Muscle layer of colon (tissue), 2 donors: ENCODE data around the gene KIN.

Source experiments
- H3K27ac ChIP-seq: one replicate; pipeline ENCODE4 v1.7.0; 2013; ENCODE audit warnings: low read depth, mild to moderate bottlenecking, low read length, moderate library complexity
- H3K27me3 ChIP-seq, 2 donors: one replicate each; pipeline ENCODE4 v1.7.0; 2013; ENCODE audit warnings: low read length in 2 of 2, mild to moderate bottlenecking in 2 of 2; ENCODE audit not compliant: insufficient read depth in 2 of 2, control insufficient read depth in 1 of 2
- H3K36me3 ChIP-seq: one replicate; pipeline ENCODE4 v1.7.0; 2013; ENCODE audit warnings: mild to moderate bottlenecking, low read length; ENCODE audit not compliant: insufficient read depth
- H3K4me1 ChIP-seq: one replicate; pipeline ENCODE4 v1.7.0; 2013; ENCODE audit warnings: mild to moderate bottlenecking, low read length; ENCODE audit not compliant: insufficient read depth
- H3K4me3 ChIP-seq, 2 donors: one replicate each; pipeline ENCODE4 v1.7.0; 2013; ENCODE audit warnings: low read length in 2 of 2, low read depth in 1 of 2, mild to moderate bottlenecking in 1 of 2, moderate library complexity in 1 of 2
- H3K9ac ChIP-seq: one replicate; pipeline ENCODE4 v1.7.0; 2013; ENCODE audit warnings: low read length
- H3K9me3 ChIP-seq: one replicate; pipeline ENCODE4 v1.7.0; 2013; ENCODE audit warnings: mild to moderate bottlenecking, low read length
- donor health status: abdominal sarcoma.
- donor health status: Adenocarcinoma of cecum.

The KIN gene

GRCh38 chr10:7787857-7788638 lies at the start of gene KIN, which contains the start of gene ATP5F1C:
KIN (minus strand) TSS chr10:7787993; CDS start chr10:7787933, 60 bp downstream.
ATP5F1C (plus strand) TSS chr10:7788177; CDS start chr10:7788208, 31 bp downstream.
- H3K27ac ChIP-seq = peak within 1 kb of the TSS; percentile 82
- peak within 1 kb of the TSS; percentile 88 for H3K9ac ChIP-seq
- H3K9me3 ChIP-seq = no peaks in the 10 kb centered on the region
- no peaks in the 10 kb centered on the region for H3K27me3 ChIP-seq
- H3K4me1 ChIP-seq = peaks cover 50% of the 10 kb centered on the region
- H3K36me3 ChIP-seq = peaks cover 4% of the 10 kb centered on the region
- H3K4me3 ChIP-seq = peak within 1 kb of the TSS; percentile 95 to 100

GRCh38 chr10:7836571-7836970 lies 48.8 kb upstream of the KIN start:
- H3K27me3 ChIP-seq = no peaks in the 10 kb centered on the region
- no peak overlapping the region for H3K4me3 ChIP-seq
- H3K4me1 ChIP-seq = no peaks in the 10 kb centered on the region
- H3K9me3 ChIP-seq = no peaks in the 10 kb centered on the region
- H3K9ac ChIP-seq = no peak overlapping the region
- no peak overlapping the region for H3K27ac ChIP-seq
- H3K36me3 ChIP-seq = no peaks in the 10 kb centered on the region

- no peaks in the 10 kb centered on the region for H3K27me3 ChIP-seq
- H3K36me3 ChIP-seq = no peaks in the 10 kb centered on the region
- no peaks in the 10 kb centered on the region for H3K4me1 ChIP-seq
- no peak overlapping the region for H3K4me3 ChIP-seq
- no peak overlapping the region for H3K27ac ChIP-seq
- no peak overlapping the region for H3K9ac ChIP-seq
- H3K9me3 ChIP-seq = no peaks in the 10 kb centered on the region
These were observed 46.5 kb upstream of the KIN start for GRCh38 chr10:7834262-7834661.

GRCh38 chr10:7833210-7833609 lies 45.4 kb upstream of the KIN start:
- no peaks in the 10 kb centered on the region for H3K27me3 ChIP-seq

GRCh38 chr10:7832060-7832459 lies 44.3 kb upstream of the KIN start:
- Histone ChIP-seq H3K27me3 (no peaks in the 10 kb centered on the region), H3K36me3 (peaks cover under 1% of the 10 kb centered on the region), H3K9me3 (no peaks in the 10 kb centered on the region), H3K4me1 (no peaks in the 10 kb centered on the region), H3K9ac (no peak overlapping the region), H3K27ac (no peak overlapping the region), H3K4me3 (no peak overlapping the region)

More at GRCh38 chr10:7833210-7833609, 45.4 kb upstream of the KIN start:
- Histone ChIP-seq H3K4me3 (no peak overlapping the region), H3K4me1 (no peaks in the 10 kb centered on the region), H3K9ac (no peak overlapping the region), H3K27ac (no peak overlapping the region), H3K36me3 (no peaks in the 10 kb centered on the region), H3K9me3 (no peaks in the 10 kb centered on the region)

GRCh38 chr10:7829289-7829834 lies 41.6 kb upstream of the KIN start:
- H3K9ac ChIP-seq = no peak overlapping the region
- H3K4me3 ChIP-seq = no peak overlapping the region
- no peak overlapping the region for H3K27ac ChIP-seq
- H3K27me3 ChIP-seq = no peaks in the 10 kb centered on the region
- H3K36me3 ChIP-seq = peaks cover 21% of the 10 kb centered on the region
- H3K4me1 ChIP-seq = no peaks in the 10 kb centered on the region
- H3K9me3 ChIP-seq = no peaks in the 10 kb centered on the region

GRCh38 chr10:7826971-7827370 lies 39.2 kb upstream of the KIN start:
- Histone ChIP-seq H3K9me3 (no peaks in the 10 kb centered on the region), H3K36me3 (peaks cover 23% of the 10 kb centered on the region), H3K27ac (no peak overlapping the region), H3K9ac (no peak overlapping the region), H3K27me3 (no peaks in the 10 kb centered on the region), H3K4me3 (no peak overlapping the region), H3K4me1 (no peaks in the 10 kb centered on the region)

GRCh38 chr10:7824251-7824650 lies 36.5 kb upstream of the KIN start:
- Histone ChIP-seq H3K4me1 (peaks cover 8% of the 10 kb centered on the region), H3K27me3 (no peaks in the 10 kb centered on the region), H3K27ac (no peak overlapping the region), H3K36me3 (peaks cover 23% of the 10 kb centered on the region), H3K9me3 (no peaks in the 10 kb centered on the region), H3K4me3 (no peak overlapping the region), H3K9ac (no peak overlapping the region)

GRCh38 chr10:7819121-7819460 lies 31.3 kb upstream of the KIN start:
- Histone ChIP-seq H3K9me3 (no peaks in the 10 kb centered on the region), H3K27ac (peak overlapping the region; percentile 69), H3K9ac (peak overlapping the region; percentile 50), H3K27me3 (no peaks in the 10 kb centered on the region), H3K36me3 (no peaks in the 10 kb centered on the region), H3K4me1 (peaks cover 9% of the 10 kb centered on the region), H3K4me3 (peak overlapping the region; percentile 43 to 98)

- peak within 1 kb of the TSS; percentile 43 to 98 for H3K4me3 ChIP-seq
- H3K4me1 ChIP-seq = peaks cover 9% of the 10 kb centered on the region
- no peaks in the 10 kb centered on the region for H3K36me3 ChIP-seq
- peak within 1 kb of the TSS; percentile 69 for H3K27ac ChIP-seq
- H3K9me3 ChIP-seq = no peaks in the 10 kb centered on the region
- no peaks in the 10 kb centered on the region for H3K27me3 ChIP-seq
- H3K9ac ChIP-seq = peak within 1 kb of the TSS; percentile 50
These were observed 30.7 kb upstream of the KIN start, which contains the start of gene TAF3 for GRCh38 chr10:7818295-7819120. TAF3 (plus strand) TSS chr10:7818505; CDS start chr10:7818710, 205 bp downstream.

GRCh38 chr10:7817984-7818294 lies 30.1 kb upstream of the KIN start:
- Histone ChIP-seq H3K4me1 (peaks cover 9% of the 10 kb centered on the region), H3K27ac (peak overlapping the region; percentile 4), H3K36me3 (no peaks in the 10 kb centered on the region), H3K4me3 (peak overlapping the region; percentile 43 to 98), H3K9ac (no peak overlapping the region), H3K9me3 (no peaks in the 10 kb centered on the region), H3K27me3 (no peaks in the 10 kb centered on the region)
